HG02571 (cell line): Measurements from ENCODE around the gene QTRT2.

ENCODE experiments used
- ATAC-seq: cut with Tn5 transposase; IDR thresholded peaks from one replicate; pipeline ENCODE4 v1.9.1; 2021; ENCODE audit warnings: mild to moderate bottlenecking, moderate library complexity; ENCODE audit not compliant: unreplicated experiment

The QTRT2 gene

GRCh38 chr3:114120211-114120610 lies 63.7 kb downstream of the QTRT2 start:
- ATAC-seq, result no peak

GRCh38 chr3:114122027-114122709 lies 65.6 kb downstream of the QTRT2 start:
- ATAC-seq, result no peak

GRCh38 chr3:114126461-114126860 lies 69.9 kb downstream of the QTRT2 start:
- no peak for ATAC-seq

- no peak for ATAC-seq
Measured at GRCh38 chr3:114127517-114127916, 71.0 kb downstream of the QTRT2 start.

- no peak for ATAC-seq
Measured at GRCh38 chr3:114128231-114128630, 71.7 kb downstream of the QTRT2 start.

GRCh38 chr3:114128826-114129225 lies 72.3 kb downstream of the QTRT2 start:
- no peak for ATAC-seq

GRCh38 chr3:114132500-114132899 lies 76.0 kb downstream of the QTRT2 start:
- no peak for ATAC-seq

- no peak for ATAC-seq
Measured at GRCh38 chr3:114133947-114134346, 77.4 kb downstream of the QTRT2 start.
